NCI-H748 treated with DMSO at 0.1 percent for 48 hours (cell line): ENCODE results near the gene NHEJ1.

Experiments
- DNase-seq: peaks from one replicate; lab custom pipeline; 2025; lab: John Stamatoyannopoulos, UW

Gene NHEJ1

DNA sequence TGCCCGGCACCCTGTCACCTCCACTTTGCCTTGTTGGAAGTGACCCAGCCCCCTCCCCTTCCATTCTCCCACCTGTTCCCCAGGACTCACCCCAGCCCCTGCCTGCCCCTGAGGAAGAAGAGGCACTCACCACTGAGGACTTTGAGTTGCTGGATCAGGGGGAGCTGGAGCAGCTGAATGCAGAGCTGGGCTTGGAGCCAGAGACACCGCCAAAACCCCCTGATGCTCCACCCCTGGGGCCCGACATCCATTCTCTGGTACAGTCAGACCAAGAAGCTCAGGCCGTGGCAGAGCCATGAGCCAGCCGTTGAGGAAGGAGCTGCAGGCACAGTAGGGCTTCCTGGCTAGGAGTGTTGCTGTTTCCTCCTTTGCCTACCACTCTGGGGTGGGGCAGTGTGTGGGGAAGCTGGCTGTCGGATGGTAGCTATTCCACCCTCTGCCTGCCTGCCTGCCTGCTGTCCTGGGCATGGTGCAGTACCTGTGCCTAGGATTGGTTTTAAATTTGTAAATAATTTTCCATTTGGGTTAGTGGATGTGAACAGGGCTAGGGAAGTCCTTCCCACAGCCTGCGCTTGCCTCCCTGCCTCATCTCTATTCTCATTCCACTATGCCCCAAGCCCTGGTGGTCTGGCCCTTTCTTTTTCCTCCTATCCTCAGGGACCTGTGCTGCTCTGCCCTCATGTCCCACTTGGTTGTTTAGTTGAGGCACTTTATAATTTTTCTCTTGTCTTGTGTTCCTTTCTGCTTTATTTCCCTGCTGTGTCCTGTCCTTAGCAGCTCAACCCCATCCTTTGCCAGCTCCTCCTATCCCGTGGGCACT is 21.9 kb upstream of the NHEJ1 start:
- no peak for DNase-seq

DNA sequence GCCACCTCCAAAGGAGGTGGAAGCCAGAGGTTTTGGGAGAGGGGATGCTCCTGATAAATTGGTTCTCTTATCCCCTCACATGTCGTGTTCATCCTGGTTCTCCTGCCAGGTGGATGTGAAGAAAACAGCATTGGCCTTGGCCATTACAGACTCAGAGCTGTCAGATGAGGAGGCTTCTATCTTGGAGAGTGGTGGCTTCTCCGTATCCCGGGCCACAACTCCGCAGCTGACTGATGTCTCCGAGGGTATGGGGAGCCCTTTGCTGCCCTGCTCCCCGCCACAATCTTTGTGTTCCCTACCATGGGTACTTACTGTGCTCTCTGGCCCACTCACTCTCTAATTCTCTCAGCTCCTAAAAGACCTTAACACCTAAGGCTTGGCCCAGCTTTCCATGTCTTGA is 20.9 kb upstream of the NHEJ1 start:
- DNase-seq = no peak

GRCh38 chr2:219180961-219181360 is 20.3 kb upstream of the NHEJ1 start:
- DNase-seq = no peak

GRCh38 chr2:219179601-219180465 is 19.2 kb upstream of the NHEJ1 start:
- DNase-seq = no peak

DNA sequence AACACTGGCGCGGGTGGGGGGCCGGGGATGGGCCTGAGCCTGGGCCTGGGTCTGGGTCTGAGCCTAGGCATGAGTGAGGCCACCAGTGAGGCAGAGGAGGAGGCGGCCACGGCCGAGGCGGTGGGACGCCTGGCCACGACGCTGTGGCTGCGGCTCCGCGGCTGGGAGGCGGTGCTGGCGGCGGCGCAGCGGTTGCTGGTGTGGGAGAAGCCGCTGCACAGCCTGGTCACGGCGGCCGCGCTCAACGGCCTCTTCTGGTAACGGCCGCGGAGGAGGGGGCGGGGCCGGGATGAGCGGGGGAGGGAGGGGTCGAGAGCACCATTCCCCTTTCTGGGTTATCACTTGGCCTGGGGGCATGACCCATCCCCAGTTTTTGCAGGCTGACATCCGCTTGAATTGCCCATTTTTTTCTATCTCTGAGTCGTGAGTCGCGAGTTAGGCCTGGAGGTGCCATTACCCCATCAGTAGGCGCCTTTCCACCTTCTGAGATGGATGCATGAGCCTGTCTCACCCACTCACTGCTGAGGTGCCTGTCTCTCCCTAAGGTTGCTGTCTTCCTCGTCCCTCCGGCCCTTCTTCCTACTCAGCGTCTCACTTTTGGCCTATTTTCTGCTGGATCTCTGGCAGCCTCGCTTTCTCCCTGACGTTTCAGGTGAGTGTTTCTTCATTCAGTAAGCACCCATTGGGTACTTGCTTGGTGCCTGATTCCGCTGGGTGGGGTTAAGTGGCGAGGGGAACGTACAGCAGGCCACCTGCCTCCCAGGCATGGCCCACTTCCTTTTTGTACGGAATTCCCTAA is 18.0 kb upstream of the NHEJ1 start:
- DNase-seq = no peak

DNA sequence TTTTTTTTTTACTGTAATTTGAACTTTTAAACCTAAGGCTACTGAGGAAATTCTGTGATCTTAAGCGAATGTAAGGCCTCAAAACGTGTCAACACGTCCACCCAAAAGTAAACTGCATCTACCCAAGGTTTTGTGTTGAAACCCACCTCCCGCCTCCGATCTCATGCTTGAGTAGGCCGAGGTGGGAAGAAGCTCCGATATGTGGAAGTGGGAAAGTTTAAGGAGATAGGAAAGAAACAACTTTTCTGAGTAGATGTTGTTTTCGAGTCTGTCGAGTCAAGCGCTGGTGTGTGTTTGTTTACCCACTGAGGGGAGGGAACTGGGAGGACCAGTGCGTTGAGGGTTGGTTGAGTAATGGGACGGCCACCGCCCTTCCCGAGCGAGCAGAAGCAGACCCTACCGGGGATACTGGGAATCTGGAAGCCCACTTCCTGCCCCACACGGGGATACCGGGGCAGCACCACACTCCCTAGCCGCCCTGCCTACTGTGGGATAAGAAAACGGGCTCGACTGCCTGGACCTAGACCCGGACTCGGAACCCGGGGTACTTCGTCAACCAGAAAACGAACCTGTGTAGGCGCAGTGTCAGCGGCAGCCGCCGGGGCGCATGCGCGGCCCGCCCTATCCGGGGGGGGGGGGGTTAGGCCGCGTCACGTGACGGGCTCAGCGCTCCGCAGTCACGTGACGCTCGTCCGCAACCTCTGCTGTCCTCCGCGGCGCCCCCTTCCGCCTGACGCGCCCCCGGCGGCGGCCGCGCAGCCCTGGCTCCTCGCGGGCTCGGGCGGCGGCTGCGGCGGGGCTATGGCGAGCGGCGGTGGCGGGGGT is 17.1 kb upstream of the NHEJ1 start, which contains the start of gene RETREG2:
RETREG2 (plus strand) TSS at position 724 of the 825 bp plus-strand sequence; CDS start at position 802, 78 bp downstream.
- DNase-seq = peak; percentile 85

DNA sequence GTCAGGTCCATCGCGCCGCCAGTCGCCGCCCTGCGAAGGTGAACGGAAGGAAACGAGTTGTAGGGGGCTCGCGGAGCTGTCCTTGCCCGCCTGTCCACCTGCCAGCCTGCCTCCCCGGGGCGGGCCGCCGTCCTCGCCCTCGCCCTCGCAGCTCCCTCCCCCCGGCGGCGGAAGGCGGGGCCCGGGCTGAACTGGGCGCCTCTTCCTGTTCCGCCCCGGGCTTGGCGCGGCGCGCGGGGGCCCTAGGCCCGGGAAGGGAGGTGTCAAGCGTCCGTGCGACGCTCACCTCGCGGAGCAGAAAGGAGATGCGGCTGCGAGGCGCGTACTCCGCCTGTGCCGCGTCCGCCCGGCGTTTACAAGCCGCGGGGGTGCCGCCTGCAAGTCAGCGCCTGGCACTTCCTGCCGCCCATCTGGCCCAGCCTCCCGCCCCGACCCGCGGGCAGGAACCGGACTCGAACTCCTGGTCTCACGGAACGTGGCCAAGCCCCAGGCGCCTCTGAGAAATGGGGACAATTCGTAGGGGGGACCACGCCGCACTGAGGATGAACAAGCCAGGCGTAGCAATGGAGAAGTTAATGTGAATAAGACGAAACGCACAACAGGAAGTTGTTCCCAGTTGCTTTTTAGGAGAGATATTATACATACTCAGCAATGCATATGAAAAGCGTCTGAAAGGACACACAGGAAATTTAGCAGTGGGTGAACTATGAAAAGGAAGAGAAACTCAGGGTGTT is 16.4 kb upstream of the NHEJ1 start, which contains the start of gene CNPPD1:
CNPPD1 (minus strand) TSS at position 108 of the 734 bp plus-strand sequence; CDS start at position 11, 97 bp downstream.
- DNase-seq = peak; percentile 73

- no peak for DNase-seq
Observed at GRCh38 chr2:219175928-219176817, 15.6 kb upstream of the NHEJ1 start.

- no peak for DNase-seq
Observed at GRCh38 chr2:219175486-219175885, 14.9 kb upstream of the NHEJ1 start.

DNA sequence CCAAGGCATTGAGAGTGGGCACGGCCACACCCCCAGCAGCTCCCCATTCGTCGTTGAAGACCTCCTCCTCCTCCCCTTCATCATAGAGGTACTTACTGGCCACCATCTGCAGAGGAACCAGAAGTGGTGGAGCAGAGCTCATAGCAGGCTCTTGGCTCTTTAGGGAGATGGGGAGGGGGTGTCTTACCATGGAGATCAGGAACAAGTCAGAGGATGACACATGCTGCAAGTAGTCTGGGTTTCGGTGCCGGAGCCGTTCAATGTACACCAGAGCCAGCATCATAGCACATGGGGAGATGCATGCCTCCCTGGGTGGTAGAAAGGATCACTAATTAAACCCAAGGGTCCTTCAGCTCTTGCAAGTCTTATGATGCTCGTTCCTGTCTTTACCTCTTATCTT is 14.2 kb upstream of the NHEJ1 start:
- no peak for DNase-seq

- no peak for DNase-seq
Observed at GRCh38 chr2:219174146-219174545, 13.5 kb upstream of the NHEJ1 start.

DNA sequence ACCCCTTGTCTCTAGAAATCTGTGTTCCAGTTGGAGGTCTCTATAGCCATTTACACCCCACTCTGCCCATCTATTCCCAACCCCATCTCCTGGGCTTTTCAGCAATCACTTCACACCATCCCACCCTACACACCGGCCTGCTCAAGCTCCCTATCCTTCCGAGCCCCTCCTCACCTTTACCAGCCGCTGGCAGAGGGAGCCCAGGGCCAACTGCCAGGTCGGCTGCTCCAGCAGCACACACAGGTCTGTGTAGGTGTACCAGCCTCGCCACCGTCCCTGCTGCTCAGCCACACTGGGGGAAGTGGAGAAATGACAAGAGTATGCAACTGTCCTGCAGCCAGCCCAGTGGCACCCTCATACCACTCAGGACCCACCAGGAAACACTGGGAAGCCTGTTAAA is 12.6 kb upstream of the NHEJ1 start:
- no peak for DNase-seq

DNA sequence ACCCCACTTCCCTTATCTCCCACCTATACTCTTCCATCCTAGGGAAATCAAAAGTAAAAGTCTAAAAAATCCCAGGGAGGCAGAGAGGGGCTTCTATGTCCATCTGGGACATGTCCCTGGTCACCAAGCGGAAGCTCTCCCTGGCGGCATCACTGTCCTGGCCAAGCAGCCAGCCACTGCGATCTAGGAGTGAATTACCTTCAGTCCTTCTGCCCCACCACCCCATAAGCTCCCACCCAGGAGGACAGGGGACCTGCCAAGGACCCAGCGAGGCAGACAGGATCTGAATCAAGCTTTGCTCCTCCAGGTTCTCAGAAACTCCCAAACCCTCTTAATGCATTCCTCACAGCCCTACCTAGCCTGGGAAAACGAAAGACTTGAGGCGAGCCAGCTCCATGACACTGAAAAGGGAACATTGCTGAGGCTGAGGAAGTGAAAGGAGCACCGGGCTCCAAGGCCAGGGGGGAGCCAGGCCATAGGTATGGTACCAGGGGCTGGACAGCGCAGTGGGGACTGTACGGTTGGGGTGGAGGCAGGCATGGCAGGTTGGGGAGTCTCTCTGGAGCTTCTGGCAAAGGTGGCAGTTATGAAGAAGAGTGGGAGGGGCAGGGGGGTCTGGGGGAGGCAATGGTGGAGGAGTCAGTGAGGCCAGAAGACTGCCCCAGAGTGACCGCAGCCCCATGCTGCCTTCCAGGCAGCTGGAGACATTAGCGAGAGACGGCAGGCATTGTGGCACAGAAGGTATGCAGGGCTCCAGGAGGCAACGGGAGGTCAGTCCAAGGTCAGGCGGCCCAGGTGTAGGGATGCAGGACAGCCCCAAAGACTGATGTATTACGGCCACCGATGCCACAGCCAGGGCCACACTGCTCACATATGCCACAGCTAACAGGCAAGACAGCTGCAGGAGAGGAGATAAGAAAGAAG is 11.9 kb upstream of the NHEJ1 start:
- no peak for DNase-seq

DNA sequence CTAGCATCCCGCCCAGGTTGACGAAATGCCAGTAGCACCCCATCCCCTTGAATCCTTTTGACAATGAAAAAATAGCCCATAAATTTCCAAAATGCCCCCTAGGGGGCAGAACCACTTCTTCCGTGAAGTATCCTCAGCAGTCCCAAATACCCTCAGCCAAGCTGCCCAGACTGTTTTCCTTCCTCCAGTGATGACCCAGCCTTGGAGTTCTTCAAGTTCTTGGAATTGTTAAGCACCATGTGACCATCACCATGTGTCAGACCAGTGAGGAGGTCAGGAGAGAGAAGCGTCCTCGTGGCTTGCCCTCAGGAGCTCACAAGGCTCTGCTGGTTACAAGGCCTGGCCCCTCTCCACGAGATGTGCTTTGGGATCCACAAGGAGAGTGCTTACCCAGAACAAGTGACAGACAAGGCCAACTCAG is 10.6 kb upstream of the NHEJ1 start:
- peak; percentile 28 for DNase-seq

DNA sequence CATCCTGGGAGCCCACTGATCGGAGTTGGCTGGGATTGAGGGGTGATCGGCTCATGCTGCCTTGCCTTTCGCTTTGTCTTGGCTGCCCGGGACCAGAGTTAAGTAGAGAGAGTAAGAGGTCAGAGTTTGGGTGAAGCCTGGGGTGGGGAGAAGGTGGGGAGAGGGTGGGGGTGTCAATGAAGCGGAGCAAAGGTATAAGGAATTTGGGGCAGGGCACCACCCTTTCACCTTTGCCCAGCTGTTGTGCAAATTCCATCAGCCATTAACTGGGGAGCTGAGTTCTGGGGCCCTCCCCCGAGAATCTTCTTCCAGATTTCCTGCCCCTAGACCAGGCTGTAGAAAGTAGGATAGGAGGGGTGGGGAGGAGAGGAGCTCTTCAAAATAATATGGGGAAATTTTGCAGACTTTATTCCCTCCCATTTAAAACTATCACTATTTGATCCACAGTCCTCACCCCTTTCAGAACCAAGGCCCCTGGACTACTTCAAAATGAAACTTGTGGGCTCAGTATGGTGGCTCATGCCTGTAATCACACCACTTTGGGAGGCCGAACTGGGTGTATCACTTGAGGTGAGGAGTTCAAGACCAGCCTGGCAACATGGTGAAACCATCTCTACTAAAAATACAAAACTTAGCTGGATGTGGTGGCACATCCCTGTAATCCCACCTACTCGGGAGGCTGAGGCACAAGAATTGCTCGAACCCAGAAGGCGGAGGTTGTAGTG is 9.5 kb upstream of the NHEJ1 start, which contains the start of gene SLC23A3:
SLC23A3 (minus strand) TSS at position 100 of the 725 bp plus-strand sequence; CDS start at position 55, 45 bp downstream.
- DNase-seq = no peak

DNA sequence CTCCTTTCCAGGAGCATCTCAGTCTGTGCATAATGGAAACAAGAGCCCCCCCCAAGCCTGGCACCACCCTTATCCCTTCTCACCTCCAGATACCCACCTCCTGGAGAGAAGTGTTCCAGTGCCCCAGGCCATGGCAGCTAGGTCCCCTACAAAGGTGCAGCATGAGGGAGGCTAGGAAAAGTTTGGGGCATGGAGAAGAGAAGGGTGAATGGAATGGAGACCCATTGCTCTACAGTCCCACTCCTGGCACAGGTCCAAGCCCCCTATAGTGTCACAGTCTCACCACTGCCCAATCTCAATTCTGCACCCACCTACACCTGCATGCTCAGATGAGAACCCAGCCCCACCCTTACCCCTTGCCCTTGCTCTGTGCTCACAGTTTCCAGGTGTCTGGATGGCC is 8.3 kb upstream of the NHEJ1 start:
- DNase-seq = no peak

GRCh38 chr2:219168526-219168925 is 7.9 kb upstream of the NHEJ1 start:
- no peak for DNase-seq
